ENCODE measurements around the gene CENPE. TPM values are rescaled to one million over a fixed set of nuclear protein-coding genes. Genes with fewer than 3 reads are reported as not detected.

The CENPE gene
- total RNA-seq, 6 experiments from 2014 or later = 0.63 to 1.7 (median 0.93) TPM; not detected in 1

GRCh38 chr4:103144926-103145325 lies 53.2 kb downstream of the CENPE start:
- WGBS (ENCODE audit: insufficient coverage, low coverage, low lambda C conversion rate, missing lambda C conversion rate) = 90% methylated on average over 4 of the region's 4 CpGs
- no peak for TF ChIP-seq CTCF (IDR thresholded peaks at IDR 0.05)
- no peak for TF ChIP-seq POLR2A (IDR thresholded peaks at IDR 0.05)
- H3K4me1 ChIP-seq = no peaks in the 10 kb centered on the region
- H3K4me3 ChIP-seq = no peak overlapping the region
- H3K27me3 ChIP-seq = no peaks in the 10 kb centered on the region
- intact Hi-C loops (cut with DNase I) = no loop called here
- H3K9me3 ChIP-seq = no peaks in the 10 kb centered on the region
- H3K27ac ChIP-seq = no peak overlapping the region
- no peak for DNase-seq
- H3K36me3 ChIP-seq = no peaks in the 10 kb centered on the region
- ATAC-seq = no peak

DNA sequence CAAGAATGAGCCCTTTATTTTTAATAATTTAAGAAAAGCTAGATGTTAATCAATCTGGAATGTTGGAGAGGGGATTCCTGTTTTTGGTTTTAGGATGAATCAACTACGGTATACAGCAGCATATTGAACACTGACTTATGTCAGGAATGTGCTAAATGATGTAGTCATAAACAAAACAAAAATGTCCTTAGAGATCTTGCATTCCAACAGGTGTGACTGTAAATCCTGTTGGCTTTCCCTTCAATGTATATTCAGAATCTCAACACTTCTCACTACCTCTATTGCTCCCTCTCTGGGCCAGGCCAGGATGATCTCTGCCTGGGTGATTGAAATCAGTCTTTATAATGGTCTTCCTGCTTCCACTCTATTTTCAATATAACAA lies 60.7 kb downstream of the CENPE start:
- H3K9me3 ChIP-seq = no peaks in the 10 kb centered on the region
- TF ChIP-seq CTCF (IDR thresholded peaks at IDR 0.05) (no peak), POLR2A (IDR thresholded peaks at IDR 0.05) (no peak)
- no peak overlapping the region for H3K27ac ChIP-seq
- WGBS (ENCODE audit: insufficient coverage, low coverage, low lambda C conversion rate, missing lambda C conversion rate) = 91% methylated on average over 1 of the region's 1 CpG
- ATAC-seq (no peak), DNase-seq (no peak)
- no peaks in the 10 kb centered on the region for H3K4me1 ChIP-seq
- intact Hi-C loops (cut with DNase I) = no loop called here
- H3K4me3 ChIP-seq = no peak overlapping the region
- H3K27me3 ChIP-seq = no peaks in the 10 kb centered on the region
- H3K36me3 ChIP-seq = no peaks in the 10 kb centered on the region

GRCh38 chr4:103136671-103137445 lies 61.3 kb downstream of the CENPE start:
- Histone ChIP-seq H3K27ac (no peak overlapping the region), H3K4me1 (no peaks in the 10 kb centered on the region), H3K27me3 (no peaks in the 10 kb centered on the region), H3K9me3 (no peaks in the 10 kb centered on the region), H3K36me3 (no peaks in the 10 kb centered on the region), H3K4me3 (no peak overlapping the region)
- ATAC-seq (no peak), DNase-seq (no peak)
- intact Hi-C loops (cut with DNase I) = no loop called here
- 92% methylated on average over 1 of the region's 1 CpG for WGBS (ENCODE audit: insufficient coverage, low coverage, low lambda C conversion rate, missing lambda C conversion rate)
- TF ChIP-seq POLR2A (IDR thresholded peaks at IDR 0.05) = no peak
- TF ChIP-seq CTCF (IDR thresholded peaks at IDR 0.05) = no peak

- Histone ChIP-seq H3K4me1 (peaks cover 0 to 10% (median 0%) of the 10 kb centered on the region in 4 donors), H3K27me3 (no peaks in the 10 kb centered on the region), H3K9me3 (no peaks in the 10 kb centered on the region), H3K27ac (no peak overlapping the region), H3K4me3 (no peak overlapping the region), H3K36me3 (no peaks in the 10 kb centered on the region)
- ATAC-seq = no peak
- no peak for DNase-seq
- intact Hi-C loops (cut with DNase I) = no loop called here
- 94% methylated on average over 8 of the region's 8 CpGs for WGBS (ENCODE audit: insufficient coverage, low coverage, low lambda C conversion rate, missing lambda C conversion rate)
- TF ChIP-seq CTCF (IDR thresholded peaks at IDR 0.05) = no peak
- TF ChIP-seq POLR2A (IDR thresholded peaks at IDR 0.05) = no peak
These were observed 69.0 kb downstream of the CENPE start for GRCh38 chr4:103129174-103129573.
